Activated CD4-positive, alpha-beta memory T cell treated with anti-CD3 and anti-CD28 coated beads for 36 hours (primary cell): Measurements from ENCODE around the gene POGZ. TPM values are rescaled to one million over a fixed set of nuclear protein-coding genes. Genes with fewer than 3 reads are reported as not detected.
A peak's percentile ranks its signal among the peaks of the same experiment; 100 is the strongest.

ENCODE experiments used
- CTCF ChIA-PET: fragments of 350-600 bp; sonication (Branson Sonifier 250); formaldehyde crosslinking; loops from one replicate; lab custom pipeline; 2021; ENCODE audit warnings: antibody characterized with exemption, inconsistent platforms; lab: Charles Lee
- POLR2A ChIA-PET: fragments of 350-600 bp; sonication (Branson Sonifier 250); formaldehyde crosslinking; loops from one replicate; lab custom pipeline; 2021; ENCODE audit warnings: antibody characterized with exemption; lab: Charles Lee
- DNase-seq: peaks from one replicate; pipeline ENCODE4 v3.0.0-alpha.2; 2020
- H3K27ac Mint-ChIP-seq: one replicate; pipeline ENCODE4 v1.8.0; 2021; ENCODE audit warnings: mixed read lengths
- H3K27me3 Mint-ChIP-seq: one replicate; pipeline ENCODE4 v1.8.0; 2021; ENCODE audit warnings: mixed read lengths
- H3K36me3 Mint-ChIP-seq: one replicate; pipeline ENCODE4 v1.8.0; 2021; ENCODE audit warnings: mixed read lengths
- H3K4me1 Mint-ChIP-seq: one replicate; pipeline ENCODE4 v1.8.0; 2021; ENCODE audit warnings: low read depth, mixed read lengths
- H3K4me3 Mint-ChIP-seq: one replicate; pipeline ENCODE4 v1.8.0; 2021; ENCODE audit warnings: mild to moderate bottlenecking, mixed read lengths
- H3K9me3 Mint-ChIP-seq: one replicate; pipeline ENCODE4 v1.8.0; 2021; ENCODE audit warnings: mixed read lengths
- intact Hi-C: fragments of 100-400 bp; cut with micrococcal nuclease; formaldehyde crosslinking; loops from one replicate; pipeline ENCODE4 v1.15.1; 2023
- total RNA-seq, 2 experiments: library from RNA; stranded (reverse); gene quantifications; one replicate each; pipeline ENCODE4 v1.2.3, GENCODE V29; 2021

The POGZ gene
- total RNA-seq, 2 experiments from 2014 or later, result 73.7 to 76.3 TPM

- Mint-ChIP-seq H3K27ac (peak overlapping the region; percentile 59), H3K27me3 (peaks cover 3% of the 10 kb centered on the region), H3K9me3 (no peaks in the 10 kb centered on the region), H3K4me3 (no peak overlapping the region), H3K4me1 (peaks cover 26% of the 10 kb centered on the region), H3K36me3 (no peaks in the 10 kb centered on the region)
- POLR2A ChIA-PET, result interaction anchor here (0.7 to 1.5 kb wide), 5 partner anchors 9 to 19 kb away, joined by 3 to 9 read pairs (median 5); partner anchors contain the start of gene POGZ
- CTCF ChIA-PET, result interaction anchor here (0.7 to 2.0 kb wide), 9 partner anchors 16 to 427 kb away, joined by 3 to 7 read pairs (median 4); partner anchors contain the start of genes C1orf56 and POGZ
- intact Hi-C loops, result loop anchor here (1.0 kb wide), 1 partner anchor 17 kb away; no protein-coding TSS in a partner anchor
- DNase-seq, result peak; percentile 69
Observed at GRCh38 chr1:151475175-151475574, 15.9 kb upstream of the POGZ start.

GRCh38 chr1:151474745-151475144 lies 15.5 kb upstream of the POGZ start:
- intact Hi-C loops, result loop anchor here (1.0 kb wide), 1 partner anchor 16 kb away; no protein-coding TSS in a partner anchor
- H3K4me1 Mint-ChIP-seq, result peaks cover 26% of the 10 kb centered on the region
- H3K36me3 Mint-ChIP-seq, result no peaks in the 10 kb centered on the region
- CTCF ChIA-PET, result interaction anchor here (0.7 to 2.0 kb wide), 9 partner anchors 15 to 362 kb away, joined by 3 to 7 read pairs (median 4); partner anchors contain the start of gene POGZ
- POLR2A ChIA-PET, result interaction anchor here (0.9 to 1.5 kb wide), 4 partner anchors 10 to 18 kb away, joined by 4 to 9 read pairs (median 5); partner anchors contain the start of gene POGZ
- H3K27me3 Mint-ChIP-seq, result peaks cover 3% of the 10 kb centered on the region
- no peaks in the 10 kb centered on the region for H3K9me3 Mint-ChIP-seq
- no peak overlapping the region for H3K27ac Mint-ChIP-seq
- no peak overlapping the region for H3K4me3 Mint-ChIP-seq
- no peak for DNase-seq

GRCh38 chr1:151472856-151473731 lies 13.8 kb upstream of the POGZ start:
- peak; percentile 62 for DNase-seq
- Mint-ChIP-seq H3K9me3 (no peaks in the 10 kb centered on the region), H3K4me3 (peak overlapping the region; percentile 64), H3K36me3 (no peaks in the 10 kb centered on the region), H3K27ac (peak overlapping the region; percentile 53), H3K4me1 (peaks cover 26% of the 10 kb centered on the region), H3K27me3 (peaks cover 3% of the 10 kb centered on the region)
- POLR2A ChIA-PET, result interaction anchor here (1.0 to 2.6 kb wide), 2 partner anchors 14 to 67 kb away, joined by 3 to 19 read pairs; partner anchors contain the start of gene POGZ
- CTCF ChIA-PET, result interaction anchor here (0.7 to 1.3 kb wide), 4 partner anchors 8 to 62 kb away, joined by 3 read pairs; no protein-coding TSS in a partner anchor
- intact Hi-C loops, result no loop called here

GRCh38 chr1:151465026-151465425 lies 5.7 kb upstream of the POGZ start:
- CTCF ChIA-PET, result interaction anchor here (0.6 to 1.2 kb wide), 5 partner anchors 9 to 254 kb away, joined by 3 to 5 read pairs (median 3); no protein-coding TSS in a partner anchor
- Mint-ChIP-seq H3K4me3 (no peak overlapping the region), H3K36me3 (no peaks in the 10 kb centered on the region), H3K4me1 (no peaks in the 10 kb centered on the region), H3K27me3 (peaks cover 17% of the 10 kb centered on the region), H3K9me3 (no peaks in the 10 kb centered on the region), H3K27ac (no peak overlapping the region)
- POLR2A ChIA-PET, result interaction anchor here (1.5 kb wide), 1 partner anchor 9 kb away, joined by 4 read pairs; no protein-coding TSS in a partner anchor
- DNase-seq, result no peak
- intact Hi-C loops, result no loop called here

GRCh38 chr1:151461694-151462093 lies 2.4 kb upstream of the POGZ start:
- DNase-seq, result no peak
- intact Hi-C loops, result no loop called here
- ChIA-PET POLR2A (no interaction called here), CTCF (interaction anchor here (1.4 kb wide), 1 partner anchor 12 kb away, joined by 3 read pairs; no protein-coding TSS in a partner anchor)
- H3K4me3 Mint-ChIP-seq, result no peak overlapping the region
- H3K4me1 Mint-ChIP-seq, result peaks cover 10% of the 10 kb centered on the region
- H3K27me3 Mint-ChIP-seq, result peaks cover 17% of the 10 kb centered on the region
- peaks cover 4% of the 10 kb centered on the region for H3K36me3 Mint-ChIP-seq
- no peaks in the 10 kb centered on the region for H3K9me3 Mint-ChIP-seq
- no peak overlapping the region for H3K27ac Mint-ChIP-seq

GRCh38 chr1:151458802-151459330 lies 428 bp downstream of the POGZ start:
- CTCF ChIA-PET, result interaction anchor here (1.1 to 1.2 kb wide), 2 partner anchors 15 to 16 kb away, joined by 3 to 5 read pairs; no protein-coding TSS in a partner anchor
- Mint-ChIP-seq H3K27me3 (peaks cover 12% of the 10 kb centered on the region), H3K4me1 (peaks cover 23% of the 10 kb centered on the region), H3K27ac (peak overlapping the region; percentile 90), H3K9me3 (no peaks in the 10 kb centered on the region), H3K4me3 (peak overlapping the region; percentile 75), H3K36me3 (peaks cover 4% of the 10 kb centered on the region)
- POLR2A ChIA-PET, result interaction anchor here (1.6 to 2.2 kb wide), 3 partner anchors 14 to 60 kb away, joined by 5 to 19 read pairs (median 6); partner anchors contain the start of genes CGN and PSMB4
- intact Hi-C loops, result loop anchor here (1.0 to 5.0 kb wide), 7 partner anchors 14 to 378 kb away; partner anchors contain the start of genes C2CD4D, CGN, PIP5K1A and RFX5
- DNase-seq, result peak; percentile 67

- intact Hi-C loops, result loop anchor here (1.0 to 5.0 kb wide), 6 partner anchors 13 to 379 kb away; partner anchors contain the start of genes C2CD4D, CGN, PIP5K1A and RFX5
- H3K27me3 Mint-ChIP-seq, result peaks cover 9% of the 10 kb centered on the region
- peak; percentile 73 for DNase-seq
- H3K9me3 Mint-ChIP-seq, result no peaks in the 10 kb centered on the region
- peaks cover 27% of the 10 kb centered on the region for H3K4me1 Mint-ChIP-seq
- H3K36me3 Mint-ChIP-seq, result peaks cover 6% of the 10 kb centered on the region
- ChIA-PET POLR2A (interaction anchor here (0.7 to 2.6 kb wide), 5 partner anchors 14 to 59 kb away, joined by 3 to 19 read pairs (median 6); partner anchors contain the start of genes CGN and PSMB4), CTCF (interaction anchor here (0.5 to 1.1 kb wide), 2 partner anchors 14 to 15 kb away, joined by 3 read pairs; no protein-coding TSS in a partner anchor)
- H3K27ac Mint-ChIP-seq, result peak overlapping the region; percentile 91
- H3K4me3 Mint-ChIP-seq, result peak overlapping the region; percentile 85
Observed at GRCh38 chr1:151457911-151458801, 1.1 kb downstream of the POGZ start.

- intact Hi-C loops, result loop anchor here (5.0 kb wide), 2 partner anchors 259 to 381 kb away; partner anchors contain the start of genes C2CD4D and PIP5K1A
- H3K4me3 Mint-ChIP-seq, result peak overlapping the region; percentile 12
- CTCF ChIA-PET, result interaction anchor here (1.8 kb wide), 1 partner anchor 12 kb away, joined by 8 read pairs; no protein-coding TSS in a partner anchor
- POLR2A ChIA-PET, result interaction anchor here (2.6 kb wide), 1 partner anchor 19 kb away, joined by 9 read pairs; no protein-coding TSS in a partner anchor
- DNase-seq, result no peak
- no peaks in the 10 kb centered on the region for H3K9me3 Mint-ChIP-seq
- peaks cover 6% of the 10 kb centered on the region for H3K36me3 Mint-ChIP-seq
- H3K4me1 Mint-ChIP-seq, result peaks cover 27% of the 10 kb centered on the region
- H3K27me3 Mint-ChIP-seq, result no peaks in the 10 kb centered on the region
- no peak overlapping the region for H3K27ac Mint-ChIP-seq
Observed at GRCh38 chr1:151455966-151456365, 3.3 kb downstream of the POGZ start.

- Mint-ChIP-seq H3K4me3 (no peak overlapping the region), H3K36me3 (peaks cover 8% of the 10 kb centered on the region), H3K27ac (no peak overlapping the region), H3K4me1 (peaks cover 30% of the 10 kb centered on the region), H3K9me3 (no peaks in the 10 kb centered on the region), H3K27me3 (no peaks in the 10 kb centered on the region)
- ChIA-PET POLR2A (interaction anchor here (0.6 kb wide), 1 partner anchor 313 kb away, joined by 4 read pairs; no protein-coding TSS in a partner anchor), CTCF (interaction anchor here (0.6 to 1.9 kb wide), 2 partner anchors 20 to 562 kb away, joined by 3 to 7 read pairs; no protein-coding TSS in a partner anchor)
- intact Hi-C loops, result loop anchor here (5.0 kb wide), 2 partner anchors 258 to 382 kb away; partner anchors contain the start of genes C2CD4D and PIP5K1A
- DNase-seq, result no peak
Observed at GRCh38 chr1:151455231-151455630, 4.1 kb downstream of the POGZ start.

GRCh38 chr1:151447696-151448095 lies 11.6 kb downstream of the POGZ start:
- ChIA-PET CTCF (interaction anchor here (0.6 to 1.0 kb wide), 3 partner anchors 107 to 398 kb away, joined by 3 to 4 read pairs (median 3); no protein-coding TSS in a partner anchor), POLR2A (no interaction called here)
- no peak overlapping the region for H3K27ac Mint-ChIP-seq
- H3K4me1 Mint-ChIP-seq, result peaks cover 39% of the 10 kb centered on the region
- H3K9me3 Mint-ChIP-seq, result no peaks in the 10 kb centered on the region
- DNase-seq, result no peak
- intact Hi-C loops, result loop anchor here (10.0 kb wide), 1 partner anchor 287 kb away; no protein-coding TSS in a partner anchor
- no peaks in the 10 kb centered on the region for H3K27me3 Mint-ChIP-seq
- peaks cover 3% of the 10 kb centered on the region for H3K36me3 Mint-ChIP-seq
- H3K4me3 Mint-ChIP-seq, result no peak overlapping the region
